HFFc6 (cell line): ENCODE data around the gene FILIP1L. TPM values are rescaled to one million over a fixed set of nuclear protein-coding genes. Genes with fewer than 3 reads are reported as not detected.
"Not testable (repeated sequence)": the region's sequence is repeated elsewhere in the genome, so short reads cannot be mapped to it uniquely, and the experiment has no call there.

Experiments used
- DNase-seq: peaks from one replicate; pipeline ENCODE4 v3.0.0-alpha.2; 2018
- H3K27ac Mint-ChIP-seq: 2 replicates; pipeline ENCODE4 v1.8.0; 2020; ENCODE audit warnings: mild to moderate bottlenecking, mixed read lengths
- H3K27me3 Mint-ChIP-seq: 2 replicates; pipeline ENCODE4 v1.8.0; 2021; ENCODE audit warnings: mild to moderate bottlenecking, moderate library complexity, mixed read lengths; ENCODE audit not compliant: insufficient read depth
- H3K36me3 Mint-ChIP-seq: 2 replicates; pipeline ENCODE4 v1.8.0; 2021; ENCODE audit warnings: low read depth, mixed read lengths
- H3K4me1 Mint-ChIP-seq: 2 replicates; pipeline ENCODE4 v1.8.0; 2020; ENCODE audit warnings: low read depth, mixed read lengths
- H3K4me3 Mint-ChIP-seq: 2 replicates; pipeline ENCODE4 v1.8.0; 2020; ENCODE audit warnings: mild to moderate bottlenecking, moderate library complexity, mixed read lengths
- H3K9me3 Mint-ChIP-seq: 2 replicates; pipeline ENCODE4 v1.8.0; 2020; ENCODE audit warnings: mild to moderate bottlenecking, mixed read lengths
- total RNA-seq, 6 experiments: library from RNA; stranded (reverse); fragmentation: NEBNext Ultra II Directional; extraction: Animal tissue kit (Norgen Biotek cat#: 25700); gene quantifications; 2 replicates in 1 of 6; 3 replicates in 5 of 6; pipeline ENCODE4 v1.2.3, GENCODE V29; 2021
- TF ChIP-seq, protein P1 (sequence below): fragments of 200-600 bp; sonication (generic); IDR thresholded peaks from 2 replicates; pipeline ENCODE4 v1.5.0; 2021; ENCODE audit warnings: antibody characterized with exemption, mild to moderate bottlenecking

The FILIP1L gene
- total RNA-seq, 6 experiments from 2014 or later = 37.8 to 54.7 (median 48.2) TPM

GRCh38 chr3:100099621-100100020 lies 14.7 kb downstream of the FILIP1L start:
- peaks cover 5% of the 10 kb centered on the region; the same call in 1 of the 2 replicates for H3K36me3 Mint-ChIP-seq
- TF ChIP-seq, protein P1, sequence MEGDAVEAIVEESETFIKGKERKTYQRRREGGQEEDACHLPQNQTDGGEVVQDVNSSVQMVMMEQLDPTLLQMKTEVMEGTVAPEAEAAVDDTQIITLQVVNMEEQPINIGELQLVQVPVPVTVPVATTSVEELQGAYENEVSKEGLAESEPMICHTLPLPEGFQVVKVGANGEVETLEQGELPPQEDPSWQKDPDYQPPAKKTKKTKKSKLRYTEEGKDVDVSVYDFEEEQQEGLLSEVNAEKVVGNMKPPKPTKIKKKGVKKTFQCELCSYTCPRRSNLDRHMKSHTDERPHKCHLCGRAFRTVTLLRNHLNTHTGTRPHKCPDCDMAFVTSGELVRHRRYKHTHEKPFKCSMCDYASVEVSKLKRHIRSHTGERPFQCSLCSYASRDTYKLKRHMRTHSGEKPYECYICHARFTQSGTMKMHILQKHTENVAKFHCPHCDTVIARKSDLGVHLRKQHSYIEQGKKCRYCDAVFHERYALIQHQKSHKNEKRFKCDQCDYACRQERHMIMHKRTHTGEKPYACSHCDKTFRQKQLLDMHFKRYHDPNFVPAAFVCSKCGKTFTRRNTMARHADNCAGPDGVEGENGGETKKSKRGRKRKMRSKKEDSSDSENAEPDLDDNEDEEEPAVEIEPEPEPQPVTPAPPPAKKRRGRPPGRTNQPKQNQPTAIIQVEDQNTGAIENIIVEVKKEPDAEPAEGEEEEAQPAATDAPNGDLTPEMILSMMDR = no peak
- DNase-seq = no peak
- peaks cover 62% of the 10 kb centered on the region for H3K4me1 Mint-ChIP-seq
- no peak overlapping the region for H3K27ac Mint-ChIP-seq
- no peak overlapping the region for H3K4me3 Mint-ChIP-seq
- no peaks in the 10 kb centered on the region for H3K9me3 Mint-ChIP-seq
- H3K27me3 Mint-ChIP-seq = no peaks in the 10 kb centered on the region; the same call in 1 of the 2 replicates

GRCh38 chr3:100098784-100099070 lies 15.6 kb downstream of the FILIP1L start:
- Mint-ChIP-seq H3K27ac (no peak overlapping the region), H3K4me1 (peaks cover 60% of the 10 kb centered on the region), H3K4me3 (no peak overlapping the region), H3K36me3 (peaks cover 5% of the 10 kb centered on the region; the same call in 1 of the 2 replicates), H3K27me3 (no peaks in the 10 kb centered on the region; the same call in 1 of the 2 replicates), H3K9me3 (no peaks in the 10 kb centered on the region)
- TF ChIP-seq, protein P1 = no peak
- DNase-seq = no peak

- no peak overlapping the region for H3K27ac Mint-ChIP-seq
- no peaks in the 10 kb centered on the region for H3K9me3 Mint-ChIP-seq
- peaks cover 5% of the 10 kb centered on the region; the same call in 1 of the 2 replicates for H3K36me3 Mint-ChIP-seq
- no peak for DNase-seq
- H3K27me3 Mint-ChIP-seq = peaks cover under 1% of the 10 kb centered on the region
- H3K4me3 Mint-ChIP-seq = no peak overlapping the region
- H3K4me1 Mint-ChIP-seq = peaks cover 59% of the 10 kb centered on the region
- TF ChIP-seq, protein P1 = no peak
Measured at GRCh38 chr3:100097919-100098783, 16.1 kb downstream of the FILIP1L start.

GRCh38 chr3:100096866-100097265 lies 17.4 kb downstream of the FILIP1L start:
- no peak for DNase-seq
- Mint-ChIP-seq H3K4me1 (peaks cover 69% of the 10 kb centered on the region), H3K36me3 (peaks cover 5% of the 10 kb centered on the region; the same call in 1 of the 2 replicates), H3K27me3 (peaks cover 2% of the 10 kb centered on the region), H3K9me3 (no peaks in the 10 kb centered on the region), H3K27ac (no peak overlapping the region), H3K4me3 (no peak overlapping the region)
- TF ChIP-seq, protein P1 = no peak

DNA sequence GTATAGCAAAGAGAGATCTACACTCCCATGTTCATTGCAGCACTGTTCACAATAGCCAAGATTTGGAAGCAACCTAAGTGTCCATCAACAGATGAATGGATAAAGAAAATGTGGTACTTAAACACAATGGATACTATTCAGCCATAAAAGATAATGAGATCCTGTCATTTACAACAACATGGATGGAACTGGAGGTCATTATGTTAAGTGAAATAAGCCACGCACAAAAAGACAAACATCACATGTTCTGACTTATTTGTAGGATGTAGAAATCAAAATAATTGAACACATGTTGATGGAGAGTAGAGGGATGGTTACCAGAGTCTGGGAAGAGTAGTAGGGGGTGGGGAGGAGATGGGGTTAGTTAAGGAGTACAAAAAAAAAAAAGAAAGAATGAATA lies 18.0 kb downstream of the FILIP1L start:
- H3K4me3 Mint-ChIP-seq, H3K9me3 Mint-ChIP-seq, DNase-seq, H3K27me3 Mint-ChIP-seq, H3K27ac Mint-ChIP-seq, H3K36me3 Mint-ChIP-seq: not testable (repeated sequence)
- H3K4me1 Mint-ChIP-seq = peaks cover 69% of the 10 kb centered on the region

- no peak for DNase-seq
- H3K27ac Mint-ChIP-seq = no peak overlapping the region
- H3K4me3 Mint-ChIP-seq = no peak overlapping the region
- H3K4me1 Mint-ChIP-seq = peaks cover 65% of the 10 kb centered on the region
- H3K9me3 Mint-ChIP-seq = no peaks in the 10 kb centered on the region
- TF ChIP-seq, protein P1 = no peak
- H3K36me3 Mint-ChIP-seq = no peaks in the 10 kb centered on the region
- H3K27me3 Mint-ChIP-seq = peaks cover 2% of the 10 kb centered on the region
Measured at GRCh38 chr3:100093831-100094230, 20.5 kb downstream of the FILIP1L start.
